ENCODE results near the gene GSE1.

DNA sequence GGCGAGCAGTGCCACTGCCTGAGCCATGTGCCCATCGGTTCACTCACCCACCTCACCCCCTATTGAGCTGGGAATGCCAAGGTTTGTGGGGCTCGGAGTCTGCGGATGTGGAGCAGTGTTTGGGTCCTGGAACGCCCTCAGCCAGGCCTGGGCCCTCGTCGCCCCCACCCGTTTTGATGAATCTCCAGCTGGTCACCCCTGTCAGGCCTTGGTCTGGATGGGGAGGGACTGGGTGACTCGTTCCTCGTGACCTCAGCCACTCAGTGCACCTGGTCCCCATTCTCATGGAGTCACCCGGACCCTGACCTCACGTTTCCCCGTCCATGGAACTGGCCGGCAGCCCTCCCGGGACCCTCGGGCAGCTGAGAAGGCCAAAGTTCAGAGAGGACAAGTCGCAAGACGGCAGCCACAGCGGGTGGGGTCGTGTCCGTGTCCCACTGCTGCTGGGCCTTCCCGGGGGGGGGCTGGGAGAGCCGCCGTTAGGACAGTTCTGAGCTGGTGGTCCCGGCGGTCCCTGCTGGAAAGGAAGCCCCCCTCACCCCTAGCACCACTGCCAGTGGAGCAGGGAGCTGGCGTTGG lies 23.2 kb downstream of the GSE1 start:
- TF ChIP-seq, protein P1, sequence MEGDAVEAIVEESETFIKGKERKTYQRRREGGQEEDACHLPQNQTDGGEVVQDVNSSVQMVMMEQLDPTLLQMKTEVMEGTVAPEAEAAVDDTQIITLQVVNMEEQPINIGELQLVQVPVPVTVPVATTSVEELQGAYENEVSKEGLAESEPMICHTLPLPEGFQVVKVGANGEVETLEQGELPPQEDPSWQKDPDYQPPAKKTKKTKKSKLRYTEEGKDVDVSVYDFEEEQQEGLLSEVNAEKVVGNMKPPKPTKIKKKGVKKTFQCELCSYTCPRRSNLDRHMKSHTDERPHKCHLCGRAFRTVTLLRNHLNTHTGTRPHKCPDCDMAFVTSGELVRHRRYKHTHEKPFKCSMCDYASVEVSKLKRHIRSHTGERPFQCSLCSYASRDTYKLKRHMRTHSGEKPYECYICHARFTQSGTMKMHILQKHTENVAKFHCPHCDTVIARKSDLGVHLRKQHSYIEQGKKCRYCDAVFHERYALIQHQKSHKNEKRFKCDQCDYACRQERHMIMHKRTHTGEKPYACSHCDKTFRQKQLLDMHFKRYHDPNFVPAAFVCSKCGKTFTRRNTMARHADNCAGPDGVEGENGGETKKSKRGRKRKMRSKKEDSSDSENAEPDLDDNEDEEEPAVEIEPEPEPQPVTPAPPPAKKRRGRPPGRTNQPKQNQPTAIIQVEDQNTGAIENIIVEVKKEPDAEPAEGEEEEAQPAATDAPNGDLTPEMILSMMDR (IDR thresholded peaks at IDR 0.05 in 2 of 3, conservative IDR thresholded peaks at IDR 0.05 in 1 of 3; ENCODE audit: insufficient read depth in 2 of 3, low read depth in 1 of 3, low read length in 3 of 3), result no peak
- TF ChIP-seq MTA2 (IDR thresholded peaks at IDR 0.05; ENCODE audit: low read depth) (no peak), POLR2AphosphoS5 (IDR thresholded peaks at IDR 0.05; ENCODE audit: control insufficient read depth, insufficient read depth, low read depth, low read length) (no peak), ZNF24 (IDR thresholded peaks at IDR 0.05) (no peak), GATAD2A (IDR thresholded peaks at IDR 0.05) (no peak)
